Gastroesophageal sphincter (tissue), 3 donors: Measurements from ENCODE around the gene GDF15.

Experiments used
- POLR2A ChIP-seq, 2 donors: fragments of 450-650 bp; IDR thresholded peaks; one replicate each; pipeline ENCODE4 v1.6.1; 2017; ENCODE audit warnings: antibody characterized with exemption in 2 of 2, mild to moderate bottlenecking in 2 of 2, moderate library complexity in 1 of 2
- TF ChIP-seq, protein P1 (sequence below), 4 experiments: fragments of 200-600 bp in 2 of 4; fragments of 450-650 bp in 2 of 4; sonication (generic) in 1 of 4; IDR thresholded peaks; one replicate each; pipeline ENCODE4 v1.5.1; 2017 to 2019; ENCODE audit warnings: antibody characterized with exemption in 4 of 4, mild to moderate bottlenecking in 2 of 4, moderate library complexity in 2 of 4

- TF ChIP-seq POLR2A (IDR thresholded peaks at IDR 0.05): no peak
- TF ChIP-seq, protein P1, sequence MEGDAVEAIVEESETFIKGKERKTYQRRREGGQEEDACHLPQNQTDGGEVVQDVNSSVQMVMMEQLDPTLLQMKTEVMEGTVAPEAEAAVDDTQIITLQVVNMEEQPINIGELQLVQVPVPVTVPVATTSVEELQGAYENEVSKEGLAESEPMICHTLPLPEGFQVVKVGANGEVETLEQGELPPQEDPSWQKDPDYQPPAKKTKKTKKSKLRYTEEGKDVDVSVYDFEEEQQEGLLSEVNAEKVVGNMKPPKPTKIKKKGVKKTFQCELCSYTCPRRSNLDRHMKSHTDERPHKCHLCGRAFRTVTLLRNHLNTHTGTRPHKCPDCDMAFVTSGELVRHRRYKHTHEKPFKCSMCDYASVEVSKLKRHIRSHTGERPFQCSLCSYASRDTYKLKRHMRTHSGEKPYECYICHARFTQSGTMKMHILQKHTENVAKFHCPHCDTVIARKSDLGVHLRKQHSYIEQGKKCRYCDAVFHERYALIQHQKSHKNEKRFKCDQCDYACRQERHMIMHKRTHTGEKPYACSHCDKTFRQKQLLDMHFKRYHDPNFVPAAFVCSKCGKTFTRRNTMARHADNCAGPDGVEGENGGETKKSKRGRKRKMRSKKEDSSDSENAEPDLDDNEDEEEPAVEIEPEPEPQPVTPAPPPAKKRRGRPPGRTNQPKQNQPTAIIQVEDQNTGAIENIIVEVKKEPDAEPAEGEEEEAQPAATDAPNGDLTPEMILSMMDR (IDR thresholded peaks at IDR 0.05): no peak
Measured at GRCh38 chr19:18384775-18385174, 1.2 kb upstream of the GDF15 start.
